Ramos (cell line): ENCODE measurements around the gene NBEA.
"Not testable (repeated sequence)": the region's sequence is repeated elsewhere in the genome, so short reads cannot be mapped to it uniquely, and the experiment has no call there.

ENCODE experiments used
- in situ Hi-C: fragments of 300-500 bp; cut with MboI; formaldehyde crosslinking; loops from one replicate; pipeline ENCODE4 v1.14.3; 2022; ENCODE audit warnings: low sequenced_read_pairs; ENCODE audit not compliant: unreplicated experiment

Gene NBEA, protein sequence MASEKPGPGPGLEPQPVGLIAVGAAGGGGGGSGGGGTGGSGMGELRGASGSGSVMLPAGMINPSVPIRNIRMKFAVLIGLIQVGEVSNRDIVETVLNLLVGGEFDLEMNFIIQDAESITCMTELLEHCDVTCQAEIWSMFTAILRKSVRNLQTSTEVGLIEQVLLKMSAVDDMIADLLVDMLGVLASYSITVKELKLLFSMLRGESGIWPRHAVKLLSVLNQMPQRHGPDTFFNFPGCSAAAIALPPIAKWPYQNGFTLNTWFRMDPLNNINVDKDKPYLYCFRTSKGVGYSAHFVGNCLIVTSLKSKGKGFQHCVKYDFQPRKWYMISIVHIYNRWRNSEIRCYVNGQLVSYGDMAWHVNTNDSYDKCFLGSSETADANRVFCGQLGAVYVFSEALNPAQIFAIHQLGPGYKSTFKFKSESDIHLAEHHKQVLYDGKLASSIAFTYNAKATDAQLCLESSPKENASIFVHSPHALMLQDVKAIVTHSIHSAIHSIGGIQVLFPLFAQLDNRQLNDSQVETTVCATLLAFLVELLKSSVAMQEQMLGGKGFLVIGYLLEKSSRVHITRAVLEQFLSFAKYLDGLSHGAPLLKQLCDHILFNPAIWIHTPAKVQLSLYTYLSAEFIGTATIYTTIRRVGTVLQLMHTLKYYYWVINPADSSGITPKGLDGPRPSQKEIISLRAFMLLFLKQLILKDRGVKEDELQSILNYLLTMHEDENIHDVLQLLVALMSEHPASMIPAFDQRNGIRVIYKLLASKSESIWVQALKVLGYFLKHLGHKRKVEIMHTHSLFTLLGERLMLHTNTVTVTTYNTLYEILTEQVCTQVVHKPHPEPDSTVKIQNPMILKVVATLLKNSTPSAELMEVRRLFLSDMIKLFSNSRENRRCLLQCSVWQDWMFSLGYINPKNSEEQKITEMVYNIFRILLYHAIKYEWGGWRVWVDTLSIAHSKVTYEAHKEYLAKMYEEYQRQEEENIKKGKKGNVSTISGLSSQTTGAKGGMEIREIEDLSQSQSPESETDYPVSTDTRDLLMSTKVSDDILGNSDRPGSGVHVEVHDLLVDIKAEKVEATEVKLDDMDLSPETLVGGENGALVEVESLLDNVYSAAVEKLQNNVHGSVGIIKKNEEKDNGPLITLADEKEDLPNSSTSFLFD (N-terminal part only)

DNA sequence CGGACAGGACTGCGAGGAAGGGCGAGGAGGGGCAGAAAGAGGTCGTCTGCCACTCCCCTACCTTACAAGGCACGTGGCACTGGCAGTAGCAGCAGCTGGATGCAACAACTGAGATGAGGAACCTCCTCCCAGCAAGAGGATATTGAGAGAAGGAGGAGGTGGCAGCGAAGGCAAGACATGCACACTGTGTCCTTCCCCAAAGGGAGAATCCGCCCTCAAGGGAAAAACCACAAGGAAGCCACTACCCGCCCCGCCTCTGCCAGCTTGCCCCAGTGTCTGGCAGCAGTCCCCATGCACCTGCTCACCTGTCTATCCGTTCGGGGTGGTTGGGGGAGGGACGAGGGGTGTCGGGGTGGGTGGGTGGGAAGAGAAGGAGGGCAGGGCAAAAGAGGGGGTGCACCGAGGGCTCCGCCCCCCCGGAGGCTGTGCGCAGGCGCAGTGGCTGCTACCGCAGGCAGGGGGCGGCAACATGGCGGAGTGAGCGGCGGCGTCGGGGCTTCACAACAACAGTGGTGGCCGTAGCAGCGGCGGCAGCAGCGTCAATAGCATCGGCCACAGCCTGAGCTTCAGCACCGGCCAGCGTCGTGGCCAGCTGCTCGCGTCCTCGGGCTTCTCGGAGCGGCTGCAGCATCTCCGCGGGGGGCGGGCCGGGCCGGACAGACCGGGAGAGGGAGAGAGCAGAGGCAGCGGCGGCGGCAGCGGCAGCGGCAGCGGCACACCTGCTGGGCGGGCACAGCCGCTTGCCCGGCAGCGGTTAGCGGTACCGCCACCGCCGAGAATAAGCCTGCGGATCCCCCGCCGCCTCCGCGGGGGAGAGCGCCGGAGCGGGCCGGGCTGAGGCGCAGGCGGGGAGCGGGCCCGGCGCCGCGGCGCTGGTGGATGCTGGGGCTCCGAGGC, at the start of gene NBEA:
Gene NBEA (plus strand): TSS at position 436 of the 897 bp plus-strand sequence. CDS start 551 bp downstream, outside the sequence.
- in situ Hi-C loops, result no loop called here

DNA sequence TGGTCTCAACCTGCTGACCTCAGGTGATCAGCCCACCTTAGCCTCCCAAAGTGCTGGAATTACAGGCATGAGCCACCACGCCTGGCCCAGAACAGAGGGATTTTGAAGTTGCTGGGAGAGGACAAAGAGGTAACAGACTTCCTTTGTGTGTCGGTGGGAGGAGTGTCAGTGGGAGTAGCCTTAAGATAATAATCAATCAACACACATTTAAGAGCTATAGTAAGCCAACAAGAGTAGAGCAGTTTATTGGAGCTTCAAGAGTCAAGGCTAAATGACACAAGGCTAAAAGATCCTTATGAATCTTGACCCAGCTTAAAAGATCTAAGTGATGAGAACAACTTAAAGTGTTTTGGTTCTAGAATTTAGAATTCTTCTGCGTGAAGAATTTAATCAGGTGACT, 47.3 kb upstream of the NBEA start:
- in situ Hi-C loops, result no loop called here

- in situ Hi-C loops, result no loop called here
Measured at GRCh38 chr13:34897220-34897619, 44.9 kb upstream of the NBEA start.

DNA sequence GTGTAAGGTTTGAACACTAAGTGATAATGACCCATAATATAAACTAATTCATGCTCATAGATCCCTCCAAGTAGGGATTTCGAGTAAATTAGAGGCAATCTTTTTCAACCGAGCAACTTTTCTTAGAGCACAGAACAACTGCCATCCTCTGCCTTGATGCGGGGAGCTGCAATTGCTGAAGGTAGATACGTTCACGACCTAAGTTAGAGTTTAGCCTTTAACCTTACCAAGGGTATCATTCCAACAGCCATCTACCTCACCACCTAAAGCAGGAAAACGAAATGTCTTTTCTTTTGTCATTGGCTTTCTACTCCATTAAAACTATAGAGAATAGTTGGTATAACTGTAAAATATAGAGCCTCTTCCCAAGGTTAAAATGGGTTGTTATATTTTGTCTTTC, 42.2 kb upstream of the NBEA start:
- in situ Hi-C loops, result no loop called here

DNA sequence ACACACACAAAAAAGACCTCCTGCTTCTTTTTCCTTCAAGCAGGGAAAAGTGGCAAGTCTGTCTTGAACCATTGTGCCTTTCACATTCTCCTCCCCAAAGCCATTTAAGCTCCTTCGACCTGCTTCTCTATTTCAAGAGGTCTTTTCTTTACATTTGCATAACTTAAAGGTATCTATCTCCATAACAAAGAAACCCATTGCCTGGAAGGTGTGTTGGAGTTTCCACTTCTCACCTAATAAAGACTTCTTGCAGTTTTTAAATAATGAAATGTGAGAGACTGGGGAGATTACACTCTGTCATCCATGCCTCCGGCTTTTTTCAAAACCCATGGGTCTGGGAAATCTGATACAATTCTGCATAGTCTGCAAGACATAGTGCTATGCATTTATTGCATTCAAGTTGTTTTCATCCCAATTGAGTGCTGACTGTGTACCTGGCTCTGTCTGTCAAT, 41.8 kb upstream of the NBEA start:
- in situ Hi-C loops, result no loop called here

- in situ Hi-C loops, result no loop called here
Measured at GRCh38 chr13:34901572-34901971, 40.5 kb upstream of the NBEA start.

DNA sequence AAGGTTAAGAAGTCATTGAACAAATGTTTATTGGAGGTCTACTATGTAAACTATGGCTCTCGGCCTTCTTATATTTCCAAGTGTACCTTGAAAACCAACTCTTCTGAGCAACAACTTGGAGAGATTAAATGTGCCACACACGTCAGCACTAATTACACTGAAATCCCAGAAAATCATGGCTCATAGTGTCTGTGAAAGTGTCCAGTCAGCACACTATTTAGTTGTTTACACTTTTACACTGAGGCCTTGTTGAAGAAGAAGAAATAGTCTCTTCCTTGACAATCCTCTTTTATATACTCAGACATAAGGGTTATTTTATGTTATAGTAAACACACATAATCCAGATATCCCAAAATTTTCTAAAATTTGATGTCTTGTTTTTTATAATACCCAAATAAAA, 30.9 kb upstream of the NBEA start:
- in situ Hi-C loops, result no loop called here

GRCh38 chr13:34913040-34913439, 29.0 kb upstream of the NBEA start:
- in situ Hi-C loops, result no loop called here

DNA sequence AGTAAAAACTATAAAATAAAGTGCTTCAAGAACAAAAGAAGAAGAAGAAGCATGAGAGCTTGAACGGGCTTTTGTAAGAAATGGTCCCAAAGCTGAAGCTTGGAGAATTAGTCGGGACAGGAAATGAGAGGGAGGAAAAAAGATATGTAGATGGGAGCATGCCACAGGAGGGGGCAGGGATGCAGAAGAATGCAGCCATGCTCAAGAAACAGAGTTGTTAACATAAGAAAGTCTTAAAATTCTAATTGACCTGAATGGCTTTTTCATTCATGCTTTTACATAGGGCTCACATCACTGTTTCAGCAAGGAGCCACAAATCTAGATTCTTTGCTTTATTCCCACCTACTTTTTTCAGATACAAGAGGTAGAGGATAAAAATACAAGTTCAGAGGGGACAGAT, 27.7 kb upstream of the NBEA start:
- in situ Hi-C loops, result no loop called here

- in situ Hi-C loops, result no loop called here
Measured at GRCh38 chr13:34926508-34926907, 15.6 kb upstream of the NBEA start.

DNA sequence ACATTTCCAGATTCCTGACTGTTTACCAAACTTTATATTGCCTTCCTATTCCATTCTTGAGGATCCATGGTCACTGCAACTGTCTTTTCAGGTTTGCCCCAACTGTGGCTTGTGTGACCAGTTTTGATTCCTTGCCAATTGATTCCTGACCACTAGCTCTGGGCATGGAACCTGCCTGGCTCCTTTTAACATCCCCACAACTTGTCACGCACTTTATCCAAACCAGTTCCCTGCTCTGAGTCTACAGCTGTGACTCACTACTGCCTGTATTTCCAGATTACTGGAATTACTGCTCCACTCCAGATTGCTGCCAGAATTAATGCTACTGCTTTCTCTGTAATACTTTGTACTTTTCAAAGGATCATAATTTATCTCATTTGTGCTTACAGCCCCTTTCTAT, 13.4 kb upstream of the NBEA start:
- in situ Hi-C loops, result not testable (repeated sequence)

- in situ Hi-C loops, result no loop called here
Measured at GRCh38 chr13:34931572-34931971, 10.5 kb upstream of the NBEA start.

DNA sequence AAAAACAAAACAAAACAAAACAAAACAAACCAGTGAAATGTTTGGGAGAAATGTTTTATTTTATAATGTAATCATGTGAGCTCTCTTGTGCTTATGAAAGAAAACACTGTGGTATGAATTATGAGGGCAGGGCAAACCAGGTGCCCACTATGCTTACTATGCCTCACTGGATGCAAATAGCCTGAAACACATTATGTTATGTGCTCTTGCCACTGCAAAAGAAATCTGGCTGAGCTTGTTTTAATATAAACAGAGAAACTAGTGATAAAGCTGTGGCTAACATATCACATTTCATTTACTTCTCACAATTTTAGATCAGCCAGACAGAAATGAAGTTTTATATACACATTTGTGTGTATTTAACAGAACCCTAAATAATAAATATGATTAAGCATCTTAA, 8.7 kb upstream of the NBEA start:
- in situ Hi-C loops, result no loop called here

DNA sequence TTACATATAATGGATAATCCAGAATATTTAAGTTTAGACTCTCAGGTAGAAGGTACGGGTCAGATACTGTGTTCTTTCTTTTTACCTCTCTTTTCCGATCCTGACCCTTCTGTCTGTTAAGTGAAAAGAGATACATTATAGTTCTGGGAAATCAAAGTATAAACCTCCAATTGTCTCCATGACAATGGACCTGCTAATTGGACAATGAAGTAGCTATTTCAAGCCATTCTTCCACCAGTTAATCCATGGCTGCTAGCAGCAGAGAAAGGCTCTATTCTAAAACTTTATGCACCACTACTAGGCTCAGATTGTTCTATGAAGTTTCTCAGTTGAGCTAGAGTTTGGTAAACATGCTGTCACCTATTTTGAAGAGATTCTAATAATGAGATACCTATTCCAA, 8.3 kb upstream of the NBEA start:
- in situ Hi-C loops, result no loop called here

GRCh38 chr13:34935841-34936240, 6.2 kb upstream of the NBEA start:
- in situ Hi-C loops, result no loop called here

- in situ Hi-C loops, result no loop called here
Measured at GRCh38 chr13:34939771-34940170, 2.3 kb upstream of the NBEA start.

DNA sequence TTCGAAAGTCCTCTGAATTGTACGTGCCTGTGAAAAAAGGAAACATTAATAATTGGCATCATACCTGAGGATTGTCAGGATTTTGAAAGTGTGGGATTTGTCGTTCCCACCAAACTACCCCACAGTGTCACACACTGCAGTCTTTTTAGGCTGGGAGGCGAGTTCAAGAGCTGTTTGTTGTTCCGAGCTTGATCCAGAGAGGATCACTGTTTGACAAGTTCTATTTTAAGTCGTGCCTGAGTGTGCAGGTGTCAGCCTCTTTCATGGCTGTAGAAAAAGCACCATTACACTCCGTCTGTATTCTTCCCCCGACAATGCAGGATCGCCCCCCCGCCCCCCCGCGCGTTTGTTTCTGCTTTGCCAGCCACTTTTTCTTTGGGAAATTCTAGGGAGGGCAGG, 635 bp upstream of the NBEA start:
- in situ Hi-C loops, result no loop called here

DNA sequence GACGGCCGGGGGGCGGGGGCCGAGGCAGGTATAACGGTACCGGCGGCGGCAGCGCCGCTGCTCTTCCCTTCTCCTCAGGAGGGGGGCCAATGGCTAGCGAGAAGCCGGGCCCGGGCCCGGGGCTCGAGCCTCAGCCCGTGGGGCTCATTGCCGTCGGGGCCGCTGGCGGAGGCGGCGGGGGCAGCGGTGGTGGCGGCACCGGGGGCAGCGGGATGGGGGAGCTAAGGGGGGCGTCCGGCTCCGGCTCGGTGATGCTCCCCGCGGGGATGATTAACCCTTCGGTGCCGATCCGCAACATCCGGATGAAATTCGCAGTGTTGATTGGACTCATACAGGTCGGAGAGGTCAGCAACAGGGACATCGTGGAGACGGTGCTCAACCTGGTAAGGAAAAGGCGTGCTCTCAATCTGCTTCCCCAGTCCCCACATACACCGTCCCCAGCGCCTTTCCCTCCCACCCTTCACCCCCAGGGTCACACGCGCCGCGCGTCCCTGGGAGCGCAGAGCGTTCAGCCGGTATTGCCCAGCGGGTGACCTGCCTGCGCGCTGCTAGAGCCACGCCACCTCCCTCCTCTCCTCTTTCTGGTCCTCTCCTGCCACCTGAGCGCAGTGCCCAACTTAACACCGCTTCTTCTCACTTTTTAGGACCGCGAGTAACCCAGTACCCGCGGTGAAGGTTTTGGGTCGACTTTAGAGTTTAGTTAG, 814 bp downstream of the NBEA start:
- in situ Hi-C loops, result no loop called here
